ENCODE results near the gene NUP50.
A peak's percentile ranks its signal among the peaks of the same experiment; 100 is the strongest.

NUP50 gene, protein sequence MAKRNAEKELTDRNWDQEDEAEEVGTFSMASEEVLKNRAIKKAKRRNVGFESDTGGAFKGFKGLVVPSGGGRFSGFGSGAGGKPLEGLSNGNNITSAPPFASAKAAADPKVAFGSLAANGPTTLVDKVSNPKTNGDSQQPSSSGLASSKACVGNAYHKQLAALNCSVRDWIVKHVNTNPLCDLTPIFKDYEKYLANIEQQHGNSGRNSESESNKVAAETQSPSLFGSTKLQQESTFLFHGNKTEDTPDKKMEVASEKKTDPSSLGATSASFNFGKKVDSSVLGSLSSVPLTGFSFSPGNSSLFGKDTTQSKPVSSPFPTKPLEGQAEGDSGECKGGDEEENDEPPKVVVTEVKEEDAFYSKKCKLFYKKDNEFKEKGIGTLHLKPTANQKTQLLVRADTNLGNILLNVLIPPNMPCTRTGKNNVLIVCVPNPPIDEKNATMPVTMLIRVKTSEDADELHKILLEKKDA

DNA sequence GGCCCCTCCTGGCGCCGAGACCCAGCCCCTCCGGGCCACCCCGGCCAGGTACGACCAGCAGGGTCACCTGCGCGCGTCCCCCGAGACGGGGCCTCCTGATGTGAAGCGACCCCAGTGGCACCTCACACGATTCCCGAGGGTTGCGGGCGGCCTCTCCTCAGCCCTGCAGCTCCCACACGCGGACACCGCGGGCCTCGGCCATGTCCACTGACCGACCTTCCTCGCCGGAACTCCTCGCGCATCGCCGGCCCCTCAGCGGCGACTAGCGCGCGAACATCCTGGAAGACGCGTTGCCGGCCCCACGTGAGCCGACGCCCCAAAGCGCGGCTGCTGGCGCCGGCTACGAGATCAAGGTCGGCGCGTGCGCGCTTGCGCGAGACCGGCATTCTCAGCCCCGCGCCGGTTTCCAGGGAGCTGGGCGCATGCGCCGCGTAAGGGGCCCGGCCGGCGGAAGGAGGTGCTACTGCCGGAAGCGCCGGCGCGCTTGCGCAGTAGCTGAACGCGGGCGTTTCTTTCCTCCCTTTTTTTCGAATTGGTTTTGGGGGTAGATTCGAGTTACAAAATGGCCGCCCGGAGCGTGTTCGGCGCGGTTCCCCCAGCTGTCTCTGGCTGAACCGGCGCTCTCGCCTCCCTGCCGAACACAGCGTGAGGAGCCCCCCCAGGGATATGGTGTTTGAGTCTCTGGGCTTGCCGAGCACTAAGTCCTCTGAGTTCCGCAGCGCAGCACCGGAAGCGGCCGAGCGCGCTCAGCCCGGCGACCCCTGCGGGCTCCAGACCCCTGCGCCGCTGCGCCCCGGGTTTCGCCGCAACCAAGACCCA is at the start of gene NUP50:
Gene NUP50 (plus strand): TSS at position 475 of the 819 bp plus-strand sequence. CDS start 4,253 bp downstream, outside the sequence.
- peak; percentile 100 for DNase-seq (ENCODE audit: low spot score)

DNA sequence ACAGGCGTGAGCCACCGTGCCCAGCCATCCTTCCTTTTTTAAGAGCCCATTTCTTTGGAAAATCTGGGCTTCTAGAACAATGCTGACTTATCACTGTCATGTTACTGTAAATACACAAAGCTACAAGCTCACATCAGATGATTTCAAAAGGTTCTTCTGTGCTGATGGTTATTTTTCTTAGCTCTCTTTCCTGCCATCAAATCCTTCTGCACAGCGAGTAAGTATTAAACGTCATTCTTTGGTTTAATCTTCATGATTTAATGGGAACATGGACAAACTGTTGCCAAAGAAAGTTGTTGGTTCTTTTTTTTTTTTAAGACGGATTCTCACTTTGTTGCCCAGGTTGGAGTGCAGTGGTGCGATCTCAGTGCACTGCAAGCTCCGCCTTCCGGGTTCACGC is 43.3 kb upstream of the NUP50 start:
- no peak for DNase-seq (ENCODE audit: low spot score)

- DNase-seq (ENCODE audit: low spot score): no peak
These were observed 42.8 kb upstream of the NUP50 start for GRCh38 chr22:45120931-45121330.

DNA sequence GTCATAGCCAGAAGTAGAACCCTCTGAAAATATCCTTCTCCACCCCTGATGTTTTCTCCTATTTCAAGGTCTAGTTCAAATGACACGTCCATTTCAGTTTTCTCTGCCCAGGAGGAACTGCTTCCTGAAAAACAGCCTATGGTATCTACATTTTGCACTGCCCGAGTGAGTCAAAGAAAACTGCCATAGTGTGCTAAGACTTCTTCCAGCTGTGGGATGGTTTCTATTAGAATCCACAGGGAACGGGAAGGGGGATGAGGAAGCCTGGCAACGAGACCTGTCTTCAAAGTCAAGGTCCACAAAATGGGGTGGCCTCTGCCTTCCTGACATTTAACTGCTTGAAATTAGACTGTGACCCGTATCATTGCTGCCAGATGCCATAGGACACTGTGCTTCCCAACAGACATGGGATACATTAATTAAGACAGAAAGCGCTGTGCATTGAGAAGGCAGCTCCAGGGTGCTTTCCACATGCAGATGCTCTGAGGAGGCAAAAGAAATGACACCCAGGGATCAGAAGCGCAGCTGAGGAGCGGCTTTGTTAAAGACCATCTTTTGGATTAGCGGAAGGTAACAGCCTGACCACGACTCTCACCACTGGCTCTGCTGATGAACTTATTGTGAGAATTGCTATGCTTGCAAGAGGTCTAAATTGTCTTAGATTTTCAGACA is 39.4 kb upstream of the NUP50 start:
- DNase-seq (ENCODE audit: low spot score): no peak

DNA sequence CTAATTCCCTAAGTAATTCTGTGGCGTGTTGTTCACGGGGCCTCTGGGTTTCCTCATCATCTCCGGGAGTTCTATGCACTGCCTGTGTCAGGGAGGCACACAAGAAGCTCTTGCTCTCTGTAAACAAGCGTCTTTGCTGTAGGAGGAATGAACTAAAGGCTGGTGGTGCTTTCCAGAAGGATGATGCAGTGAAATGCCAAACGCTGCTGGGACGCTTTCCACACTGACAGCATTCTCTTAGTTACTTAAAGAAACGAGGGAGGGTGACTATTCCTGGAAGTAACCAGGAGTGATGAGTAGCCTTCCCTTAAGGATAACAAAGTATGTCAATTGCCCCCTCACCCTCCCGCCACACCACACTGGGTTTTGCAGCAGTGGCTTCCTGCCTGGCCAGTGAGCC is 38.5 kb upstream of the NUP50 start:
- peak; percentile 40 for DNase-seq (ENCODE audit: low spot score)

DNA sequence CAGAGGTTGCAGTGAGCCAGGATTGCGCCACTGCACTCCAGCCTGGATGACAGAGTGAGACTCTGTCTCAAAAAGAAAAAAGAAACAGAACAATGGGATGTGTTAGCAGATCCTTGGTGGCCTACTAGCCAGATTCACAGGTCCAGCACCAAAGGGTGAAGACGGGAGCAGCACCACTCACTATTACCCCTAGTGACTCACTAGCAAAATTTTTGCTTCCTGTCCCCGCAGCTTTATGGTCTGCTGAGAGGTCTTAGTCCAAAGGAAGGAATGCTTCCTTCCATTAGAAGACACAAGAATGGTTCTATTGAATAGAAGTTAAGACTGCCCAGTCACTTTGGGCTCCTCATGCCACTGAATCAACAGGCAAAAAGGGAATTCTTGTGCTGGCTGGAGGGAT is 35.9 kb upstream of the NUP50 start:
- peak; percentile 22 for DNase-seq (ENCODE audit: low spot score)

GRCh38 chr22:45129703-45130524 is 33.8 kb upstream of the NUP50 start:
- no peak for DNase-seq (ENCODE audit: low spot score)

GRCh38 chr22:45130891-45131290 is 32.8 kb upstream of the NUP50 start:
- no peak for DNase-seq (ENCODE audit: low spot score)

- no peak for DNase-seq (ENCODE audit: low spot score)
These were observed 32.0 kb upstream of the NUP50 start for GRCh38 chr22:45131749-45132148.

- no peak for DNase-seq (ENCODE audit: low spot score)
These were observed 29.4 kb upstream of the NUP50 start for GRCh38 chr22:45134313-45134712.

DNA sequence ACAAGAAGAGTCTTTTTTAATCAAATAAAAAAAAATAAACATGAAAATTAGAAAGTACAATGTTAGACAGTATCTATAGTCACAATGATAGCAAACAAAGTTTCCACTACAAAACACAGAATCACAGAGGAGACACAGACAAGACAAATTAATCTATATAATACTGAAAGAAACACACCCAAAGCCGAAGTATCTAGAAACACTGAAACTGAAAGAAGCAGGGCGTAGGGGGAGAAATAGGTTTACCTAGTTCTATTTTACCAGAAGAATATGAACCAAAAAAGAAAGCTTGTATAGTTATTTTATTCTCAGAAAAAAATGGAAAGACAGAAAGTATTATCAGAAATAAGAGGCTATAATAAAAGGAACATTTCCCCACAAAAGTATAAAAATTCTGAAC is 27.1 kb upstream of the NUP50 start:
- no peak for DNase-seq (ENCODE audit: low spot score)

DNA sequence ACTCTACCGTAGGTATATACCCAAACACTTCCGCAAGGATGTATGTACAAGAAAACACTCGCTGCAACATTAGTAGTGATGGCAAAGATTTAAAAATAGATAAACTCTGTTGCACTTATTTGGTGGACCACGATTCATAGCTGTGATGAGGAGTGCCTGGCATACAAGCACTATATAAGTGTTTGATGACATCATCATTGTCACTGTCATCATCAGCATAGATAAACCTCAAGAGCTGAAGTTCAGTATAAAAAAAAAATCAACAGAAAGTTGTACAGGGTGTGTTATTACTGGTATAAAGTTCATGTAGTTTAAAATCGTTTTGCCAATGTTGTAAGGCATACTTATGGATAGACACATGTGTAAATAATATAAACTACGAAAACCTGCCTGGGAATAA is 24.0 kb upstream of the NUP50 start:
- no peak for DNase-seq (ENCODE audit: low spot score)

DNA sequence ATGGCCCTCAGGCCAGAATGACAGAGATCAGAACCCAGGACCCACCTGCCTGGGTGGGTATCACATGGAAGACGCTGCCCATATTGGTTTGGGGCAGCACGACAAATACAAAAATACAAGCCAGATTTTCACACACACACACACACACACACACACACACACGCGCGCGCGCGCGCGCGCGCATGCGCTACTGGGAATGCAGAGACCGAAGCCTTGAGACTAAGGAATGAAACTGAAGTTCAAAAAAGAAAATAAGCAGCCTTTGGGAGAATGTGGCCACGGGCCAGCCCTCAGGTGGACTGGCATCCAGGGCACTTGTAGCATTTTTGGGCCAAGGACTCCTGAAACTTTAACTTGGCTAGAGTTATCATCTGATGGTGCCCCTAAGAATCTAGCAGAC is 21.3 kb upstream of the NUP50 start:
- no peak for DNase-seq (ENCODE audit: low spot score)

- DNase-seq (ENCODE audit: low spot score): no peak
These were observed 18.8 kb upstream of the NUP50 start for GRCh38 chr22:45144916-45145315.

GRCh38 chr22:45149671-45150070 is 14.1 kb upstream of the NUP50 start:
- no peak for DNase-seq (ENCODE audit: low spot score)

DNA sequence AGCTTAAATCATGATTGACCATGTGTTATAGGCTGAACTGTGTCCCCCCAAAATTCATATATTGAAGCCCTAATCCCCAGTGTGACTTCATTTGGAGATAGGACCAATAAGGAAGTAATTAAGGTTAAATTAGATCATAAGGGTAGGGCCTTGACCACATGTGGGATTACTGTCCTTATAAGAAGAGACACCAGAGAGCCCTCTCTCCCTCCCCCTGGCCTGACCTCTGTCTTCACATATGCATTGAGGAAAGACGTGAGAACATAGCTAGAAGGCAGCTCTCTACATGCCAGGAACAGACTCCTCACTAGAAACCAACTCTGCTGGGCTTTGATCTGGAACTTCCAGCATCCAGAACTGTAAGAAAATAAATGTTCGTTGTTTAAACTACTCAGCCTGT is 13.6 kb upstream of the NUP50 start:
- DNase-seq (ENCODE audit: low spot score): no peak

GRCh38 chr22:45151503-45151902 is 12.2 kb upstream of the NUP50 start:
- DNase-seq (ENCODE audit: low spot score): no peak

- no peak for DNase-seq (ENCODE audit: low spot score)
These were observed 9.3 kb upstream of the NUP50 start for GRCh38 chr22:45154383-45154782.

DNA sequence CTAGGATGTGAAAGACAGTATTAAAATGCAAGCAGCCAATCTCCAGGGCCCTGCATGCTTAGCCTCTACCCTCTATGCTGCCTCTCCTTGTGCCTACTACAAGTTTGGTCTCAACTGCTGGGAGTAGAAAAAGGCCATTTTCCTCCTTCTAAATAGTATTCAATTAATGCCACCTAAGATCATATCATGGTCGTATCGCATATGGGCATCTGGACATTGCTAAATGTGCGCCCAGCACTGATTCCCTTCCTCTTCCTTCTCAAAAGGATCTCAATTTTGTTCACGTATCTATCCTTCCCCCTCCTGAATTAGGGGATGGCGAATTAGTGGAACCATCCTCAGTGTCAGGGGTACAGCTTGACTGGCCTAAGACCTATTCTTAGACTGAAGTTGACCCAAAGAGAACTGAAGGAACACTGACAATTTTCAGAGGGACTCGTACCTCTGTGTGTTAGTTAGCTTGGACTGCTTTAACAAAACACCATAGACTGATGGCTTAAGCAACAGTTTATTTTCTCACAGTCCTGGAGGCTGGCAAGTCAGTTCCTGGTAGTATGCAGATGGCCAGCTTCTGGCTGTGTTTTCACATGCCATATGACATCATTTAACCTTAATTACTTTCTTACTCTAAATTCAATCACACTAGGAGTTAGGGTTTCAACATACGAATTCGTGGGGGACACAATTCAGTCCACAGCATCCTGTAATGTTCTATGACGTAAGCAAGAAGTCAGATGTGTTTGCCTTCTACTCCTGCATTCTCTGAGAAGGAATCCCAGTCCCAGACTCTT is 8.5 kb upstream of the NUP50 start:
- DNase-seq (ENCODE audit: low spot score): no peak

GRCh38 chr22:45157907-45158306 is 5.8 kb upstream of the NUP50 start:
- no peak for DNase-seq (ENCODE audit: low spot score)

Data from AG08396 (cell line).